ENCODE results near the gene SYTL3.
"Not testable (repeated sequence)": the region's sequence is repeated elsewhere in the genome, so short reads cannot be mapped to it uniquely, and the experiment has no call there.

SYTL3 gene, protein sequence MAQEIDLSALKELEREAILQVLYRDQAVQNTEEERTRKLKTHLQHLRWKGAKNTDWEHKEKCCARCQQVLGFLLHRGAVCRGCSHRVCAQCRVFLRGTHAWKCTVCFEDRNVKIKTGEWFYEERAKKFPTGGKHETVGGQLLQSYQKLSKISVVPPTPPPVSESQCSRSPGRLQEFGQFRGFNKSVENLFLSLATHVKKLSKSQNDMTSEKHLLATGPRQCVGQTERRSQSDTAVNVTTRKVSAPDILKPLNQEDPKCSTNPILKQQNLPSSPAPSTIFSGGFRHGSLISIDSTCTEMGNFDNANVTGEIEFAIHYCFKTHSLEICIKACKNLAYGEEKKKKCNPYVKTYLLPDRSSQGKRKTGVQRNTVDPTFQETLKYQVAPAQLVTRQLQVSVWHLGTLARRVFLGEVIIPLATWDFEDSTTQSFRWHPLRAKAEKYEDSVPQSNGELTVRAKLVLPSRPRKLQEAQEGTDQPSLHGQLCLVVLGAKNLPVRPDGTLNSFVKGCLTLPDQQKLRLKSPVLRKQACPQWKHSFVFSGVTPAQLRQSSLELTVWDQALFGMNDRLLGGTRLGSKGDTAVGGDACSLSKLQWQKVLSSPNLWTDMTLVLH

DNA sequence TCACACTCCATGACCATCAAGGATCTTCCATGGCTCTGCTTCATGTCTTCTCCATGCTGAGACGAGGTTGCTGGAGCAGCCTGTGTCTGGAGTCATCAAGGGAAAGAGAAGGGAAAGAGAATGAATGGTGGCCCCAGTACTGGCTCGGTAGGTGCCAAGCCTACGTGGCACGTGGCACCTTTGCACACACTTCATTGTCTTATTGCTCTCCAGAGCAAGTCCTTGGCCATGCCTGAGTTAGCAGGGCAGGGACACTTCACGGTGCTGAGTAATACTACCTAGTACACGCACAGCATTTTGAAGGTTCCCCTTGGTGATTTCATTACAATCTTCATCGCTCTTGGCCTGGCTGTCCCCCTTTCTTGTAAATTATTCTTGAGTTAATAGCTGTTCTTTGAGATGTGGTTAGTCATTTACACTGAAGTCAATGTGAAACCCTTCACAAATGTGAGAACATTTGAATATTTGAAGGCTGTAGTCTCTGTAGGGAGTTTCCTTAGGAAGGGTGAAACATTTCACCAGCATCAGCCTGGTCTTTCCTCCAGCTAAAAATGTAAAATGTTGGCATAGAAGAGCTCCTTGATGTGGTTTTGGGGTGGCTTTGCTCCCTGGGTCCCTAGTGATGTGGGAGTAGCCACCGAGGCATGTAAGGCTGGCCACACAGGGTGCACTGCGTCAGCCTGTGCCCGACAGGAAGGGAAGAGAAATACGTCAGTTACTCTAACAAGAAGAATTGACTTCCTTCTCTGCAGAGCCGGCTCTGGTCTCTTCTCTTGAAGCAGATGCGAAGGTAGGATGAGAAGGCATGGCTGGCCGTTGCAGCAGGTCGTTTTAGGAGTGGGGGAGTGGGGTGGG lies at the start of gene SYTL3:
Gene SYTL3 (plus strand): TSS at position 766 of the 855 bp plus-strand sequence. CDS start 13,215 bp downstream, outside the sequence.
- DNase-seq: peak; percentile 28

DNA sequence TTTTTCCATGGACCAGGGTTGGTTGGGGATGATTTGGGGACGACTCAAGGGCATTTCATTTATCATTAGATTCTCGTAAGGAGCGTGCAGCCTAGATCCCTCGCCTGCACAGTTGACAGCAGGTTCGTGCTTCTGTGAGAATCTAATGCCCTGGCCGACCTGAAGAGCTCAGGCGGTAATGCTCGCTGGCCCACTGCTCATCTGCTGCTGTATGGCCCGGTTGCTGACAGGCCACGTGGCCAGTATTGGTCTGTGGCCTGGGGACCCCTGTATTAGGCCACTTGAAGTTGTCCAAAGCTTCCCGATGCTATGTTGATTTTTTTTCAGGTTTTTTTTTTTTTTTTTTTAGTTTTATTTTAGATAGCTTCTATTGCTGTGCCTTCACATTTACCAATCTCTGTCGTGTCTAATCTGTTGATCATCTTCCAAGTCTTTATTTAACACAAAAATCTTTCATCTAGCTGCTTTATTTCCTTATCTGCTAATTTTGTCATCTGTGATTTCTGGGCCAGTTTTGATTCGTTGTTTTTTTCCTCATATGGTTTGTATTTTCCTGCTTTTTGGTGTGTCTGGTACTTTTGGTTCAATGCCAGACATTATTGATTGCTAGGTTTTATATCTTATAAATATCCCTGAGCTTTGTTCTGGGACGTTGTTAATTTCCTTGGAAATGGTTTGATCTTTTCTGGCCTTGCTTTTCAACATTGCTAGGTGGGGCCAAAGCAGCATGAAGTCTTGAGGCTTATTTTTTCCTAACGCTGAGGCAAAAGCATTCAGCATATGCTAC lies 46.4 kb upstream of the SYTL3 start:
- no peak for DNase-seq

DNA sequence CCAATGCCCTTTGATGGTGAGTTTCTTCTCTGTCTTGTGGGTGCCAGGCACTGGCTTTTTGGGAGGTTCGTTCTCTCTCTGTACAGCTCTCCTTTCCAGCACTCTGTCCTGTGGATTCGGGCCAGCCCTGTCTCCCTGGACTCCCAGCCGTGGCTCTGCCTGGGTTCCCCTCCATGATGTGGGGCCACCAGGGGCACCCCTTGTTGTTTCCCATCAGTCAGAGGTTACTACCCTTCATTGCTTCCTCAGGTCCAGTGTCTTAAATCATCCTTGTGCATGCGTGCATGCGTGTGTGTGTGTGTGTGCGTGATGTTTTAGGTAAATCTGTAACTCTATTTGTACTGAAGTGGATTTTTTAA lies 45.8 kb upstream of the SYTL3 start:
- no peak for DNase-seq

DNA sequence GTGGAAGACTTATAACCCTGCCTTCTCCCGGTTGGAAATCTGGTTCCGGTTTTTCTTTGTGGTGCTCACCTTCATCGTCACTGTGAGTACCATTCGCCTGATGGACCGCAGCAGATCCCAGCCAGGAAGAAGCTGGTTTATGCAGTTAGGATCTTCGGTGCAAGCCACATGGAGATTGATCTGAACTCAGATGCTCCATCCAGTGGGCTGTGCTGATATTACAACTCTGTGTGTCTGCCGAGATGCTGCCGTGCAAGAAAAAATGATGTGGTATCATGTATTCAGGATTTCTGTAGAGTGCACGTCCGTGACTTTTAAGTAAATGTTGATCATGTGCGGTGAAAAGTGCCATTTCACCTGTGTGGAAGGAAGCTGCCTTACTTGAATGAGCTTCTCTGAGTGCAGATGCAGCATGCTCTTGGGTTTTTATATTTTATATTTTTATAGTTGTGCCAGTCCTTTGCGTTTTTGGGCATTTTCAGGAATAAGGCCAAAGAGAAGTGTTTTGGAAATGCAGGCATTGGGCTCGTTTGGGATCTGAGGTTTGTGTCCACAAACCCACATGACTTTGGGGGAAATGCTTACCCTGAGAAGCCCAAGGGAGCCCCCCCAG lies 44.5 kb upstream of the SYTL3 start:
- DNase-seq: no peak

DNA sequence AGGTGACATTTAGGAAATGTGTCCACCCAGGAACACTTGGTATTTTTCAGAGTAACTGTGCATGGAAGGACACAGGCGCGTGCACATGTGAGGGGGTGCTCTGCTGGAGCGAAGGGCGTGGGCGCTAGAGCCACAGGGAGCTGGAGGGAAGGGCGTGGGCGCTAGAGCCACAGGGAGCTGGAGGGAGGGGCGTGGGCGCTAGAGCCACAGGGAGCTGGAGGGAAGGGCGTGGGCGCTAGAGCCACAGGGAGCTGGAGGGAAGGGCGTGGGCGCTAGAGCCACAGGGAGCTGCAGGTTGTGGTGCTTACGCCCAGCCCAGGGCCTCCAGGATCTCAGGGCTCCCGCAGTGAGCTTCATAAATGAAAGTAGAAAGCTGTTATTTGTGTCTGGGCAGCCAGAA lies 43.8 kb upstream of the SYTL3 start:
- not testable (repeated sequence) for DNase-seq

DNA sequence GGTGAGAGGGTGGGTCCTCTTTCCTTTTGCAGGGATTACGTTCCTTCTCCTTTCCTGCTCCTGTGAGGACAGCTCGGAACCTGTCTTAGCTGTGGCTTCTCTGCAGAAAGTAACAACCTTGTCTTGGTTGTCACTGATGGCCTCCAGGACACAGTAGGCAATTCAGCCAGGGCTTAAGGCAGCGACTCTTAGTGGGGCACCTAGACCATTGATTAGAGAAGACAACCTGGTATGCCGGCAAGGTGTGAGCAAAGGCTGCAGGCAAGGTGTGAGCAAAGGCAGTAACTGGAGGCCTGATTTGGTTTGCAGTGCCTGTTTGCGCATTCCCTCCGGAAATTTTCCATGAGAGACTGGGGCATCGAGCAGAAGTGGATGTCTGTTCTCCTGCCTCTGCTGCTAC lies 42.9 kb upstream of the SYTL3 start:
- DNase-seq: no peak

DNA sequence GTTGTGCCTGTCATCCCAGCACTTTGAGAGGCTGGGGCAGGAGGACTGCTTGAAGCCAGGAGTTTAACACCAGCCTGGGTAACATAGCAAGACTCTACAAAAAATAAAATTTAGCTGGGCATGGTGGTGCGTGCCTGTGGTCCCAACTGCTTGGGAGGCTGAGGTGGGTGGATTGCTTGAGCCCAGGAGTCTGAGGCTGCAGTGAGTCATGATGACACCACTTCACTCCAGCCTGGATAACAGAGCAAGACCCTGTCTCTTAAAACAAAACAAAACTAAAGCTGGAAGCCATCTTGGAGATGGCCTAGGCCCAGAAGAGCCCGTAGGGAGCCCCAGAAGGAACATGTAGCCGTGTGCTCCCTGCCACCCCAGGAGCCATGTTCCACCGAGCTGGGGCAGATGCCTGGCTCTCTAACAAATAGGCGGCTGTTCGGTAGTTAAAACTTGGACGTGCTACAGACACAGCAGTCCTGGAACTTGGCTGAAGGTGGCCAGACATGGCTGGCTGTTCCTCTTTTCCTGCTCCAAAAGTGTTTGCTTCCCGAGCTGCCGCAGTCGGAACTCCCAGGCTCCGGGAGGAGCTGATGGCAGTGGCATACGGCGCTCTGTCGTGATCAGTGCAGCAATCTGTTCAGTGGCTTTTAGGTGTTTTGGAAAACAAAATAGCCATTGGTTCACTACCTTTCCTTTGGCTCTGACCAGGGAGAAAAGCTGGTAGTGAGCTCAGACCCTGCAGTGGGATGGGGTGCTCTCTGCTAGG lies 42.3 kb upstream of the SYTL3 start:
- DNase-seq: no peak

DNA sequence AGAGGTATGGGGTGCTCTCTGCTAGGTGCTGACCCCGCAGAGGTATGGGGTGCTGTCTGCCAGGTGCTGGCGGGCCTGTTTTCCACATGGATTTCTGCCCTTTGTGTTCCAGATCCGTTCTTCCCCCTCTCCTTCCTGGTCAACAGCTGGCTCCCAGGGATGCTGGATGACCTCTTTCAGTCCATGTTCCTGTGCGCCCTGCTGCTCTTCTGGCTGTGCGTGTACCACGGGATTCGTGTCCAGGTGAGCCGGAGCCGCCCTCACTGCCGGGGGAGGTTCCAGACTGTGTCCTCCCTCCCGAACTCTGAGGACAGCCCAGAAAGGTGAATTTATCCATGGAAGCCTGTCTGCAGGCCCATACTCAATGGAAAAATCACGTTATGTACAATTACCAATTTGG lies 41.6 kb upstream of the SYTL3 start:
- DNase-seq: no peak

DNA sequence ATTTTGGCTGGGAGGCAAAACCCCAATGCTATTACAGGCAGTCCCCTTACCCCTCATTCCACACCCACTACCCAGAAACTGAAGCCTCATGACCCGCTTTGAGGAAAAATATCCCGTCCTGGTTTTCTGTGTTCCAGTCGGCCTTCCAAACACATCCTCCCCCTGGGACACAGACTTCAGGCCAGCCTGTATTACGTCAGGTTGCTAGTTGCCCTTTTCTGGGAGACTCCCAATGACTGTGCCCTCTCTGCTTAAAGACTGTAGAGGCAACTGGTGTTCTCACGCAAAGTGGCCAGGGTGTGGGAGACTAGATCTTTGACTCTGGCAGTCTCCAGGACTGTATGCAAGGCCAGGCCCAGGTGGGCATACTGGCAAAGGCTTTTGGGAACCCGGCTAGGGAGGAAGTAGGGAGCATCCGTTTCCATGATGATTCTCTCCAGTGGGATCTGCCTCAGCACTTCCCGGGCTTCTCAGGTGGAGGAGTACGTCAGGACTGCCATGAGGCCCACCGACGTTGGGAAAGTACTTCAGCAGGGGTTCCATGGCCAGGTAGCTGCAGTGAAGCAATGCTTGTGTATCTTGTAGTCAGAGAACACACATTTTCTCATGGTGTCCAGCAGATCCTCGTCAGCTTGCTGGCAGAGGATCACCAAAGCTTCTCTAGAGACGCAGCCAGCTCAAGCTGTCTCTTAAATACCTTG lies 40.2 kb upstream of the SYTL3 start:
- no peak for DNase-seq

DNA sequence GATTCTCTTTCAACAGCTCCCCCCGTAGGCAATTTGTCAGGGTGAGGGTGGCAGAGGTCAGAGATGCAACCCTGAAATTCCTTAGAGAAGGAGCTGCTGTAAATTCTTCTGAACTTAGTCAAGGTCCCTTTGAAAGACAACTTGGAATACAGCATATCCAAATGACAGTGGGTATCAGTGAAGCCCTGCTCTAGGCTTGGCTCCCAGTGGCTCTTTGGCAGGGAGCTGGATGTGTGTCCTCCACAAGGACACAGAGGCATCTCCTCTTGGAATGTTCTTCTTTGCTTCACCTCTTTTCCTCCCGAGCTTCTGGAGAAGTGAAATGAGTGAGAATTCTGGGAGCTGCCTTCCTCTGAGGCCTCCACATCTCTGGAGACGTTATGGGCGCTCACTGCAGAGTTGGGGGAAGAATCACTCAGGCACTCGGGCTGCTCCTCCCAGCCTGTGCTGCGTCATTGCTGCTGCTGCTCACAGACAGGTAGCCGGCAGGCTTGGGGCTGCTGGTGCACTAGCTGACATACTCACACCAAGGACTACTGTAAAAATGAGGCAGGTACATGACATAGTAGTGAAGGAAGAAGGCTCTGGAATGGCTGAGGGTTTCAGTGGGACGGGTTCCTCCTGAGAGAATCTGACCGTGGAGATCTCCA lies 39.4 kb upstream of the SYTL3 start:
- DNase-seq: no peak

DNA sequence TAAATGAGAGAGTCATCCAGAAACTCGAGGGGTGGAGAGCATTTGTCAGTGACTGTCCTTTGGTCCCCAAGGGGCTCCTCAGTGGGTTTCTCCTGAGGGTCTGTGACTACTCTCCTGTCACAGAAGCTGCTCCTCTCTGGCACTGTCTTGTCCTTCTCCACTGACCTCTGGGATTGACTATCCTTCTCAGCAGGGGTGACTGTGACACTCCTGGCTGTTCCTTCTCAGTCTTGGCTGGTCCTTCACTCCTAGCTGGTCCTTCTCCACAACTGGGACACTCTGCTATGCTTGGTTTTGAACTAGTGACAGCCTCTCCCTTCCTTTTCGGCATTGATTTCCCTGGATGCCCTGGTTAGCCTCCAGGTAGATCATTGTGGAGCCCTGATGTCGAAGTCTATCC lies 38.8 kb upstream of the SYTL3 start:
- DNase-seq: no peak

DNA sequence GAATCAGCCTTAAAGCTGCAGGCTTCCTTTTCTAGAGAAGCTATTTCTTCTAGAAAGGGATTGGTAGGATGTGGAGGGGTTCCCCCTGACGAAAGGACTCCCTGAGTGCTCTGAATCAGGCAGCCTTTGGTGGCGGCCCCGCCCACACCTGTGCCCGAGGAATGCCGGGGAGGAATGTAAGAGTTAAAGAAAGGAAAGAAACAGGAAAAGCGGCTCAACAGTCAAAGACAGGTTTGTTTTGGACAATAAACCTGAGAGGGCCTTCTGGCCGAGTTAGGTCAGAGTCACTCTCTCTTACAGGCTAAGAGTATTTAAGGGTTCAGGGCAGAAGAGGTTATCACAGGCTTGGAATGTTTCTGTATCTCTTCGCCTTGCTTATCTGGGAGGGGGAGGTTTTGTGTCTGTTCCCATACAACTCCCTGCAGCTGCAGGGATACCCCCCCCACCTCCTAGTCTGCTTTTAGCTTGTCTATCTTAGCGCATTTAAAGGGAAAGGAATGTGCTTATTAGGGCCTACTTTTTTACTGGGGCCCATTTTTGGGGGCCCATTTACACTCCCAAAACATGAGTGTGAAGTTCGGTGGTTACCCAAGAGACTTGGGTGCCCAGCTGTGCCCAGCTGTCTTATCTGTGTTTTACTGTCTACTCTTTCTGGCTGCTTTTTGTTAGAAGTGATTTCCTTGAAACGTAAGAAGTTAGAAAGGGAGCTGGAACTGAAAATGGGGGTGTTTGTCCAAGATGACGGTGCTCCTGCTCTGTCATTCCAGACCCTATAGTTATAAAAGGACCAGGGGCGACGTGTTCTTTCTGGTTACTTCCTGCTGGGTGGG lies 38.1 kb upstream of the SYTL3 start:
- no peak for DNase-seq

DNA sequence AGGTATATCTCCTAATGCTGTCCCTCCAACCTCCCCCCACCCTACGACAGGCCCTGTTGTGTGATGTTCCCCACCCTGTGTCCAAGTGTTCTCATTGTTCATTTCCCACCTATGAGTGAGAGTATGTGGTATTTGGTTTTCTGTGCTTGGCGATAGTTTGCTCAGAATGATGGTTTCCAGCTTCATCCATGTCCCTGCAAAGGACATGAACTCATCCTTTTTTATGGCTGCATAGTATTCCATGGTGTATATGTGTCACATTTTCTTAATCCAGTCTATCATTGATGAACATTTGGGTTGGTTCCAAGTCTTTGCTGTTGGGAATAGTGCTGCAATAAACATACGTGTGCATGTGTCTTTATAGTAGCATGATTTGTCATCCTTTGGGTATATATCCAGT lies 35.2 kb upstream of the SYTL3 start:
- DNase-seq: not testable (repeated sequence)

DNA sequence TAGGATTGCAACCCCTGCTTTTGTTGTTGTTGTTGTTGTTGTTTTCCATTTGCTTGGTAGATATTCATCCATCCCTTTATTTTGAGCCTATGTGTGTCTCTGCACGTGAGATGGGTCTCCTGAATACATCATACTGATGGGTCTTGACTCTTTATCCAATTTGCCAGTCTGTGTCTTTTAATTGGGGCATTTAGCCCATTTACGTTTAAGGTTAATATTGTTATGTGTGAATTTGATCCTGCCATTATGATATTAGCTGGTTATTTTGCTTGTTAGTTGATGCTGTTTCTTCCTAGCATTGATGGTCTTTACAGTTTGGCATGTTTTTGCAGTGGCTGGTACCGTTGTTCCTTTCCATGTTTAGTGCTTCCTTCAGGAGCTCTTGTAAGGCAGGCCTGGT lies 31.6 kb upstream of the SYTL3 start:
- not testable (repeated sequence) for DNase-seq

DNA sequence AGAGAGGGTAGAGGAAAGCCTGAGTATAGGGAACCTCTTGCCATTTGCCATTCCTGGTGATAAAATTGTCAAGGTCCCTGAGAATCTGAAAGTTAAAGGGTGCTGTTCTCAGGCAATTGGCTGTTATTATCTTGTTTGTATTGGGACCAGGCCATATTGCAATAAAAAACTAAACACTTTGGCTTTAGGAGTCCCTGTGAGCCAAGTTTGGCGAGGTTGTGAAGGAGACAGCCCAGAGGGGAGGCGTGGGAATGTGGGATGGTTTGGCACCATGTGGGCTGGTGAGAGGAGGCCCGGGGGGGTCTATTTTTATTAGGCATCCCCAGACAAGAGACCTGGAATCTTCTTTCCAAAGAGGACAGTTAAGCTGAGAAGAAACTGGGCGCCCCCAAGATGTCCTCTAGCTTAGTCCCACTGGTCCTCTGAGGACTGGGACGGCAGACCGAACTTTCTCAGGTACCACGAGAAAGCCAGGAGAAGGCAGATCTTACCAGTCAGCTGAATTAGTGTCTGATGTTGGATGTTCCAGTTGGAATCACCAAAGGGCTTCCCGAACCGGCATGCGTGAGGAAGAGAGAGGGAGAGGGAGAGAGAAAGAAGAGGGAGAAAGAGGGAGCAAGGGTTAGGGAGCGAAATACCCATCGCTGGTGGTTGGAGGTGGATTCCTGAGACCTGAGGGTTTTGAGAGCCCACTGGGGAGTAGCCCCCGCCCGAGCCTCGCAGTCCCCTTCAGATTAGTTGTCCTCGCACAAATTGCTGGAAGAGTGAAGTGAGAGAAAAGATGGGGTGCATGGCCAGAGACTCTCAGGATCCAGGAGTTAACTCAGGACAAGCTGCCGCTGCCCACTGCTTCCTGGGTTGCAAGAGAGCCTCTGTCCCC lies 29.7 kb upstream of the SYTL3 start:
- DNase-seq: no peak

DNA sequence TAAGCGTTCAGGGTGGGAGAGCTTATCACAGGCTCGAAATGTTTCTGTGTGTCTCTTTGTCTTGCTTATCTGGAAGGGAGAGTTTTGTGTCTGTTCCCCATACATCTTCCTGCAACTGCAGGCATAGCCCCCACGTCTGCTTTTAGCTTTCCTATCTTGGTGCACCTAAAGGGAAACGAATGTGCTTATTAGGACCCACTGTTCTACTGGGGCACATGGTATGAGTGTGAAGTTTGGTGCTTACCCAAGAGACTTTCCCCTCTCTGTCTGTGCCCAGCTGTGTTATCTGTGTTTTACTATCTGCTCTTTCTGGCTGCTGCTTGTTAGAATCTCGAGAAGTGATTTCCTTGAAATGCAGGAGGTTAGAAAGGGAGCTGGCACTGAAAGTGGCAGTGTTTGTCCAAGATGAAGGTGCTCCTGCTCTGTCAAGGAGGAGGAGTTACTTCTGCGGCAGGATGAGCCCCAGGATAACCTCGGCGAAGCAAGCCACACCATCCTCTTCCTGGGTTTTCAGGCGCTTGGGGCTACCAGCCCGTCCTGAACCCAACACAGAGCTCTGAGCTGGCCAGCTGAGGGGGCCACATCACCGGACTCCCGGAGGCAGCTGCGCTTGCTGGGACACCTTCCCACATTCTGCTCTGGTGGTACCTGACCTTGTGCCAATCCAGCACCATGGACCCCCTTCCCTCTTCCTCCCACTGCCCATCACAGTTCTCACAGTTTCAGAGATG lies 28.7 kb upstream of the SYTL3 start:
- no peak for DNase-seq

DNA sequence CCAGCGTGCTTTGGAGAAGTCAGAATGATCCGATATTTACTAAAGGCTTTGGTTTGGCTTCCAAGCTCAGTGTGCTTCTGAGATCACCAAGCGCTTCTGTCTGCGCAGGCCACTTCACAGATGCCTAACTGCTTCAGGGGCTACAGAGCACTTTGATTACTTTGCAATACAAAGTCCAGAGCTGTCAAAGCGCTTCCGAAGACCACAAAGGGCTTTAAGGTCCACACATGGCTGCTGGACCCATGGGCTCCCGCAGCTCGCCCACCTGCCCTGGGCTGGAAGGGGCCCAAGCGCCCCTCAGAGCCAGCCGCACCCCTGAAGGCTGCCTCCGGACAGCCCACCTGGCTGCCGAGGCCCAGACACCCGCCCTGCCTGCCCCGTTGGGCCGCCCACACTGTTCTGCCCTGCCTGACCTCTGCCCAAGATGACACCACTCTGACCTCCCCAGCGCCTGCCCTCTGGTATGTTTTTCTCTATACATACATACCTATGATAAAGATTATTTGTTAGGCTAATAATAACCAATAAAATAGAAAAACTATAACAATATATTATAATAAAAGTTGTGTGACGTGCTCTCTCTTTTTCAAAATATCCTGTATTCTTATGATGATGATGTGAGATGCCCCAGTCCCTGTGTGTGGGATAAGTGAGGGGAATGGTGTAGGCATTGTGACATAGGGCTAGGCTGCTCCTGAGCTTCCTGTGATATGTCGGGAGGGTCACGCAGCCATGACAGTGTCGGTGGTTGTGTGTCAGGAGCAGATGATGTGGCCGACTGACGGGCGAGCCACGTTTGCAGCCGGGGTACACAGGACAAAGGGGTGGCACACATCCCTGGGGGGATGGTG lies 27.9 kb upstream of the SYTL3 start:
- DNase-seq: no peak
